Measurements from ENCODE around the gene PRM1. TPM values are rescaled to one million over a fixed set of nuclear protein-coding genes. Genes with fewer than 3 reads are reported as not detected.

The PRM1 gene
- total and polyA plus RNA-seq, 2 of the 13 experiments (the other 11 are each of a cell fraction or from before 2014, with no cell fraction given): not detected

DNA sequence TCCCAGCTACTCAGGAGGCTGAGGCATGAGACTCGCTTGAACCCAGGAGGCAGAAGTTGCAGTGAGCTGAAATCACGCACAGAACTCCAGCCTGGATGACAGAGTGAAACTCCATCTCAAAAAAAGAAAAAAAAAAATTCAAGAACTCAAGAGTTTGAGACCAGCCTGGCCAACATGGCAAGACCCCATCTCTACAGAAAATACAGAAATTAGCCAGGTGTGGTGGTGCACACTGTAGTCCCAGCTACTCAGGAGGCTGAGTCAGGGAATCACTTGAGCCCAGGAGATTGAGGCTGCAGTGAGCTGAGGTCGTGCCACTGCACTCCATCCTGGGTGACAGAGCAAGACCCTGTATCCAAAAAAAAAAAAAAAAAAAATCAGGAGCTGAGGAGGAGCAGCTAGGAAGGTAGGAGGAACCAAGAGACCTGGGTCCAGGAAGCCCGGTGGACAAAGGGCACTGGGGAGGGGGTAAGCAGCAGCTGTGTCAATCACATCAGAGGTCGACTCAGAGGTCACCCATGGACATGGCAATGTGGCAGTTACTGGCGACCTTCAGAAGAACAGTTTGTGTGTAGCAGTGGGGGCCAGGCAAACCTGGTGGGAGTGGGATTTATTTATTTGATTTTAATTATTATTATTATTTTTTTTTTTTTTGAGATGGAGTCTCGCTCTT is 11.1 kb upstream of the PRM1 start (continued):
- TF ChIP-seq, protein P1, sequence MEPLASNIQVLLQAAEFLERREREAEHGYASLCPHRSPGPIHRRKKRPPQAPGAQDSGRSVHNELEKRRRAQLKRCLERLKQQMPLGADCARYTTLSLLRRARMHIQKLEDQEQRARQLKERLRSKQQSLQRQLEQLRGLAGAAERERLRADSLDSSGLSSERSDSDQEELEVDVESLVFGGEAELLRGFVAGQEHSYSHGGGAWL (CRISPR knock-in tag; IDR thresholded peaks at IDR 0.05): no peak
- TF ChIP-seq, protein P2, sequence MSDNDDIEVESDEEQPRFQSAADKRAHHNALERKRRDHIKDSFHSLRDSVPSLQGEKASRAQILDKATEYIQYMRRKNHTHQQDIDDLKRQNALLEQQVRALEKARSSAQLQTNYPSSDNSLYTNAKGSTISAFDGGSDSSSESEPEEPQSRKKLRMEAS (IDR thresholded peaks at IDR 0.05): no peak
- TF ChIP-seq, protein P3, sequence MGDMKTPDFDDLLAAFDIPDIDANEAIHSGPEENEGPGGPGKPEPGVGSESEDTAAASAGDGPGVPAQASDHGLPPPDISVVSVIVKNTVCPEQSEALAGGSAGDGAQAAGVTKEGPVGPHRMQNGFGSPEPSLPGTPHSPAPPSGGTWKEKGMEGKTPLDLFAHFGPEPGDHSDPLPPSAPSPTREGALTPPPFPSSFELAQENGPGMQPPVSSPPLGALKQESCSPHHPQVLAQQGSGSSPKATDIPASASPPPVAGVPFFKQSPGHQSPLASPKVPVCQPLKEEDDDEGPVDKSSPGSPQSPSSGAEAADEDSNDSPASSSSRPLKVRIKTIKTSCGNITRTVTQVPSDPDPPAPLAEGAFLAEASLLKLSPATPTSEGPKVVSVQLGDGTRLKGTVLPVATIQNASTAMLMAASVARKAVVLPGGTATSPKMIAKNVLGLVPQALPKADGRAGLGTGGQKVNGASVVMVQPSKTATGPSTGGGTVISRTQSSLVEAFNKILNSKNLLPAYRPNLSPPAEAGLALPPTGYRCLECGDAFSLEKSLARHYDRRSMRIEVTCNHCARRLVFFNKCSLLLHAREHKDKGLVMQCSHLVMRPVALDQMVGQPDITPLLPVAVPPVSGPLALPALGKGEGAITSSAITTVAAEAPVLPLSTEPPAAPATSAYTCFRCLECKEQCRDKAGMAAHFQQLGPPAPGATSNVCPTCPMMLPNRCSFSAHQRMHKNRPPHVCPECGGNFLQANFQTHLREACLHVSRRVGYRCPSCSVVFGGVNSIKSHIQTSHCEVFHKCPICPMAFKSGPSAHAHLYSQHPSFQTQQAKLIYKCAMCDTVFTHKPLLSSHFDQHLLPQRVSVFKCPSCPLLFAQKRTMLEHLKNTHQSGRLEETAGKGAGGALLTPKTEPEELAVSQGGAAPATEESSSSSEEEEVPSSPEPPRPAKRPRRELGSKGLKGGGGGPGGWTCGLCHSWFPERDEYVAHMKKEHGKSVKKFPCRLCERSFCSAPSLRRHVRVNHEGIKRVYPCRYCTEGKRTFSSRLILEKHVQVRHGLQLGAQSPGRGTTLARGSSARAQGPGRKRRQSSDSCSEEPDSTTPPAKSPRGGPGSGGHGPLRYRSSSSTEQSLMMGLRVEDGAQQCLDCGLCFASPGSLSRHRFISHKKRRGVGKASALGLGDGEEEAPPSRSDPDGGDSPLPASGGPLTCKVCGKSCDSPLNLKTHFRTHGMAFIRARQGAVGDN (CRISPR knock-in tag; IDR thresholded peaks at IDR 0.05): peak; percentile 51
- TF ChIP-seq ZNF607 (CRISPR knock-in tag; IDR thresholded peaks at IDR 0.05; ENCODE audit: borderline replicate concordance) (no peak), RXRB (CRISPR knock-in tag; IDR thresholded peaks at IDR 0.05; ENCODE audit: borderline replicate concordance) (peak; percentile 59; the same call in 1 of the 2 replicates), ZNF329 (CRISPR knock-in tag; IDR thresholded peaks at IDR 0.05; ENCODE audit: low read depth) (no peak), PLRG1 (conservative IDR thresholded peaks at IDR 0.05) (no peak), HMG20B (CRISPR knock-in tag; conservative IDR thresholded peaks at IDR 0.05) (no peak), MYC (CRISPR knock-in tag; IDR thresholded peaks at IDR 0.05; ENCODE audit: borderline replicate concordance) (no peak), RBM39 (IDR thresholded peaks at IDR 0.05; ENCODE audit: low read depth, low read length, poor library complexity, severe bottlenecking) (no peak), CBFB (CRISPR knock-in tag; IDR thresholded peaks at IDR 0.05) (no peak), JDP2 (CRISPR knock-in tag; IDR thresholded peaks at IDR 0.05; ENCODE audit: borderline replicate concordance) (no peak), ZNF749 (CRISPR knock-in tag; IDR thresholded peaks at IDR 0.05; ENCODE audit: borderline replicate concordance) (no peak)
- TF ChIP-seq, protein P4, sequence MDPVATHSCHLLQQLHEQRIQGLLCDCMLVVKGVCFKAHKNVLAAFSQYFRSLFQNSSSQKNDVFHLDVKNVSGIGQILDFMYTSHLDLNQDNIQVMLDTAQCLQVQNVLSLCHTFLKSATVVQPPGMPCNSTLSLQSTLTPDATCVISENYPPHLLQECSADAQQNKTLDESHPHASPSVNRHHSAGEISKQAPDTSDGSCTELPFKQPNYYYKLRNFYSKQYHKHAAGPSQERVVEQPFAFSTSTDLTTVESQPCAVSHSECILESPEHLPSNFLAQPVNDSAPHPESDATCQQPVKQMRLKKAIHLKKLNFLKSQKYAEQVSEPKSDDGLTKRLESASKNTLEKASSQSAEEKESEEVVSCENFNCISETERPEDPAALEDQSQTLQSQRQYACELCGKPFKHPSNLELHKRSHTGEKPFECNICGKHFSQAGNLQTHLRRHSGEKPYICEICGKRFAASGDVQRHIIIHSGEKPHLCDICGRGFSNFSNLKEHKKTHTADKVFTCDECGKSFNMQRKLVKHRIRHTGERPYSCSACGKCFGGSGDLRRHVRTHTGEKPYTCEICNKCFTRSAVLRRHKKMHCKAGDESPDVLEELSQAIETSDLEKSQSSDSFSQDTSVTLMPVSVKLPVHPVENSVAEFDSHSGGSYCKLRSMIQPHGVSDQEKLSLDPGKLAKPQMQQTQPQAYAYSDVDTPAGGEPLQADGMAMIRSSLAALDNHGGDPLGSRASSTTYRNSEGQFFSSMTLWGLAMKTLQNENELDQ (CRISPR knock-in tag; IDR thresholded peaks at IDR 0.05; ENCODE audit: borderline replicate concordance): no peak
- TF ChIP-seq, protein P5, sequence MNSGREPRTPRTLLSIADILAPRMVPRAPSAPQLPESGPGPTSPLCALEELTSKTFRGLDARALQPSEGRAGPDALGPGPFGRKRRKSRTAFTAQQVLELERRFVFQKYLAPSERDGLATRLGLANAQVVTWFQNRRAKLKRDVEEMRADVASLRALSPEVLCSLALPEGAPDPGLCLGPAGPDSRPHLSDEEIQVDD (CRISPR knock-in tag; IDR thresholded peaks at IDR 0.05; ENCODE audit: borderline replicate concordance): peak; percentile 17; the same call in 1 of the 2 replicates
- TF ChIP-seq, protein P6, sequence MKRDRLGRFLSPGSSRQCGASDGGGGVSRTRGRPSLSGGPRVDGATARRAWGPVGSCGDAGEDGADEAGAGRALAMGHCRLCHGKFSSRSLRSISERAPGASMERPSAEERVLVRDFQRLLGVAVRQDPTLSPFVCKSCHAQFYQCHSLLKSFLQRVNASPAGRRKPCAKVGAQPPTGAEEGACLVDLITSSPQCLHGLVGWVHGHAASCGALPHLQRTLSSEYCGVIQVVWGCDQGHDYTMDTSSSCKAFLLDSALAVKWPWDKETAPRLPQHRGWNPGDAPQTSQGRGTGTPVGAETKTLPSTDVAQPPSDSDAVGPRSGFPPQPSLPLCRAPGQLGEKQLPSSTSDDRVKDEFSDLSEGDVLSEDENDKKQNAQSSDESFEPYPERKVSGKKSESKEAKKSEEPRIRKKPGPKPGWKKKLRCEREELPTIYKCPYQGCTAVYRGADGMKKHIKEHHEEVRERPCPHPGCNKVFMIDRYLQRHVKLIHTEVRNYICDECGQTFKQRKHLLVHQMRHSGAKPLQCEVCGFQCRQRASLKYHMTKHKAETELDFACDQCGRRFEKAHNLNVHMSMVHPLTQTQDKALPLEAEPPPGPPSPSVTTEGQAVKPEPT (CRISPR knock-in tag; IDR thresholded peaks at IDR 0.05; ENCODE audit: low read depth): no peak
